ENCODE data around the gene TMEM120B.

DNA sequence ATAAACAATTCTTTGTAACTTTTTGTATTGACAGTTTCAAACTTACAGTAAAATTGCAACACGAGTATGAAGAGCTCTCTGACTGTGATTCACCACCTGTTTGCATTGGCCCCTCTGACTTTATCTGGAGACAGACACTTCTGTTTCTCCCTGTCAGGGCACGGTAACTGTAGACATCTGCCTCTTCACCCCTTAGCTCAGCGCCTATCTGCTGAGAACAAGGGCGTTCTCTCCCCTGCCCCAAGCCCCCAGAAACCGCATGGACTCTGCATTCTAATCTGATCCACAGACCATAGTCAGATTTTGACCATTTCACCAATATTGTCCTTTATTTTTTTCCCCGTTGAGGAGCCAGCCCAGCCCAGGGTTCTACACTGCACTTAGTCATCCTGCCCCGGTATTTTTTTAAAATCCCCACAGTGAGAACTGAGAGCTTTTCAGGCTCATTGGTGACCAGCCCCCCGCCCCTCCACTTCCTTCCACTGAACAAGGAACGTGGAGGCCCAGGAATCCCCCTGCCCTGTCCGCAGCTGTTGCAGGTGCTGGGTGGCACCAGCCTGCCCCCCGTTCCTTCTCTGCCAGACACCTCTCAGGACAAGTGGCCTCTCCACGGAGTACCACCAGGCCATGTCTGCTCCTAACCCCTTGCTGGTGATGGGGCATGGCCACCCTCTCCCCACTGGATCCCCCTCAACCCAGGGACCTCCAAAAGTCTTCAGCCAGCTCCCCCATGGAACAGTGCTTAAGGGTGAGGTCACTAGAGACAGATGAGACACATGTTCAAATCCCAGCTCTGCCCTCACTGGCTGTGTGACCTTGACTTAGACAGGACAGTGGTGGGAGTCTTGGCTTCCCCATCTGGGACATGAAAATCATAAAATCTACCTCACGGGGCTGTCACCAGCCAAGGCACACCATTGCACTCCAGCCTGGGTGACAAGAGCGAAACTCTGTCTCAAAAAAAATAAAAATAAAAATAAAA lies 69.7 kb downstream of the TMEM120B start:
- TF ChIP-seq, protein P1, sequence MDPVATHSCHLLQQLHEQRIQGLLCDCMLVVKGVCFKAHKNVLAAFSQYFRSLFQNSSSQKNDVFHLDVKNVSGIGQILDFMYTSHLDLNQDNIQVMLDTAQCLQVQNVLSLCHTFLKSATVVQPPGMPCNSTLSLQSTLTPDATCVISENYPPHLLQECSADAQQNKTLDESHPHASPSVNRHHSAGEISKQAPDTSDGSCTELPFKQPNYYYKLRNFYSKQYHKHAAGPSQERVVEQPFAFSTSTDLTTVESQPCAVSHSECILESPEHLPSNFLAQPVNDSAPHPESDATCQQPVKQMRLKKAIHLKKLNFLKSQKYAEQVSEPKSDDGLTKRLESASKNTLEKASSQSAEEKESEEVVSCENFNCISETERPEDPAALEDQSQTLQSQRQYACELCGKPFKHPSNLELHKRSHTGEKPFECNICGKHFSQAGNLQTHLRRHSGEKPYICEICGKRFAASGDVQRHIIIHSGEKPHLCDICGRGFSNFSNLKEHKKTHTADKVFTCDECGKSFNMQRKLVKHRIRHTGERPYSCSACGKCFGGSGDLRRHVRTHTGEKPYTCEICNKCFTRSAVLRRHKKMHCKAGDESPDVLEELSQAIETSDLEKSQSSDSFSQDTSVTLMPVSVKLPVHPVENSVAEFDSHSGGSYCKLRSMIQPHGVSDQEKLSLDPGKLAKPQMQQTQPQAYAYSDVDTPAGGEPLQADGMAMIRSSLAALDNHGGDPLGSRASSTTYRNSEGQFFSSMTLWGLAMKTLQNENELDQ (tag by site-specific recombination; IDR thresholded peaks at IDR 0.05; ENCODE audit: low read depth): no peak
- no peak for TF ChIP-seq ZNF510 (tag by site-specific recombination; IDR thresholded peaks at IDR 0.05; ENCODE audit: insufficient replicate concordance)
- no peak for TF ChIP-seq ZNF585B (tag by site-specific recombination; IDR thresholded peaks at IDR 0.05)

Measured in HEK293 (cell line).